GM18507 (cell line): ENCODE results near the gene OLA1.

Source experiments
- DNase-seq: peaks from one replicate; pipeline ENCODE4 v3.0.0; 2011; ENCODE audit warnings: low read depth; ENCODE audit not compliant: insufficient read length; ENCODE audit errors: extremely low spot score
- FAIRE-seq: peaks from 2 replicates; lab custom pipeline; 2011; peaks lifted over from hg19 to GRCh38; lab: Jason Lieb, UNC

OLA1 gene

DNA sequence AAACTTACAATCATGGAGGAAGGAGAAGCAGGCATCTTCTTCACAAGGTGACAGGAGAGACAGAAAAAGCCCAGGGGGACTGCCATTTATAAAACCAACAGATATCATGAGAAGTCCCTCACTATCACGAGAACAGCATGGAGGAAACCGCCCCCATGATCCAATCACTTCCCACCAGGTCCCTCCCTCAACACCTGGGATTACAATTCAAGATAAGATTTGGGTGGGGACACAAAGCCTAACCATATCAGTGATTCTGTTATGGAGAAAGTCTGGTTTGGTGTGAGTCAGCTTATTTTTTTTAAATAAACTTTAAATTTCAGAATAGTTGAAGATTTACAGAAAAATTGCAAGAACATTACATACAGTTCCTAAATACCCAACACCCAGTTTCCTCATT, 198.4 kb downstream of the OLA1 start:
- no peak for FAIRE-seq
- DNase-seq: no peak

- FAIRE-seq: peak; percentile 18
- DNase-seq: peak; percentile 15
Measured at GRCh38 chr2:174048243-174048642, 200.1 kb downstream of the OLA1 start.

DNA sequence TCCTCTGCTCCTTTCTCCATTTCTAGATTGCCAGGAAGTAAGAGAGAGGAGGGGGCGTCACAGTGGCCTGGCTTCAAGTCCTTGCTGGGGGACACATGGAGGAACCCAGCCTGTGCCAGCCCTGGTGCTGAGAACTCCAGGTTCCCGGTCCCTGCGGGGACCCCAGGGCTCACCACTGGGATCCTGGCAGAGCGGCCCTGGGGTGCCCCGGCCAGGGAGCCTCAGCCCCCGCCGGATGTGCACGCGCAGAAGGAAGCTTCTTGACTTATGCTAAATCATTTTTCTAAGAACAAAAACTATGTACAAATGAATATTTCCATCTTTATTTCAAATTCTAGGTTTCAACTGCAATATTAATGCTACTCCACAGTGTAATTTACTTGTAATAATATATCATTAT, 200.6 kb downstream of the OLA1 start:
- no peak for DNase-seq
- no peak for FAIRE-seq

DNA sequence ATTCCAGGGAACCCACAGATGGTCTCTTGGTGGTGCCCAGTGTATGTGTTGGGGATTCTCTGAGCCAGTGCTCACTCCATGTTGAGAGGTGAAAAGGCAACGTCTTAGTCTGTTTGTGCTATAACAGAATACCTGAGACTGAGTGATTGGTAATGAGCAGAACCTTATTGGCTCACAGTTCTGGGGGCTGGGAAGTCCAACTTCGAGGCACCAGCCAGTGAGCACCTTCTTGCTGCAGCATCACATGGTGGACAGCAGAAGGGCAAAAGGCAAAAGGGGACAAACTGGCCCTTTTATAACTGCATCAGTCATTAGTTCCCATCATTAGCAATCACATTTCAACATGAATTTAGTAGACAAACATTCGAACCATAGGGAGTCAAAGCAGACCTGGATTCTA, 202.2 kb downstream of the OLA1 start:
- FAIRE-seq (peak; percentile 18), DNase-seq (no peak)

DNA sequence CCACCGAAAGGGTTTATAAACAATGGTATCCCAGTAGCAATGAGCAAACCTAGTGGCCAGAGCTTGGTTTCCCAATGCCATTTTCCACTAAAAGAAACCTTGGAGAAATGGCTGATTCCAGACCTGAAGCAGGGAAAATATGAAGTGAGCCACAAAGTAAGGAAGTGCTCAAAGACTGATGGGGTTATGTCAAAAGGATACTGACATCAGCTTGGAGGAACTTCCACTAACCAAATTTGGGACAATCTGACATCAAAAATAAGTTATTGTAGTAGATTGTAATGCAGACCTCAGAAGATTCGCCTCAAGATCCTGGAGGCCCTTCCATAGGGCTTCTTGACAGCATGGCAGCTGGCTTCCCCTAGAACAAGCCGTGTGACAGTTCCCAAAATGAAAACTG, 203.8 kb downstream of the OLA1 start:
- DNase-seq (no peak), FAIRE-seq (no peak)

GRCh38 chr2:174040417-174040701, 208.0 kb downstream of the OLA1 start:
- FAIRE-seq: no peak
- no peak for DNase-seq

- FAIRE-seq (peak; percentile 95), DNase-seq (peak; percentile 54)
Measured at GRCh38 chr2:174039551-174040416, 208.5 kb downstream of the OLA1 start.

DNA sequence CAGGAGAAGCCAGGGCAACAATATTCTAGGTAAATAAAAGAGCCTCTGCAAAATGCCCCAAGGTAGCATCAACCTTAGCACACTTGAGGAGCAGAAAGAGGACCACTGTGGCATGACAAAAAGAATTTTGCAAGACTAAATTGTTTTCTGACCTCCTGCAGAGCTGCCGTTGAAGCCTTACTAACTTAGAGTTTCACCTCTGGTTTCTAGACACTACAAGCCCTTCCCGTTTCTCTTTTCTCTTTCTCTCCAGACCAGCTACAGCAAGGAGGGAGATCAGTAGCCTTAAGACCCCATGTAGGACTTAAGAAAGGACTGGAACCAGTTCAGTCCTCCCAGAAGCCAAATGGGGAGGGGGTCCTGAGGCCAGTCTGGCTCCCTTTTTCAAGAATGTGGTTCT, 209.9 kb downstream of the OLA1 start:
- no peak for DNase-seq
- peak; percentile 31 for FAIRE-seq

DNA sequence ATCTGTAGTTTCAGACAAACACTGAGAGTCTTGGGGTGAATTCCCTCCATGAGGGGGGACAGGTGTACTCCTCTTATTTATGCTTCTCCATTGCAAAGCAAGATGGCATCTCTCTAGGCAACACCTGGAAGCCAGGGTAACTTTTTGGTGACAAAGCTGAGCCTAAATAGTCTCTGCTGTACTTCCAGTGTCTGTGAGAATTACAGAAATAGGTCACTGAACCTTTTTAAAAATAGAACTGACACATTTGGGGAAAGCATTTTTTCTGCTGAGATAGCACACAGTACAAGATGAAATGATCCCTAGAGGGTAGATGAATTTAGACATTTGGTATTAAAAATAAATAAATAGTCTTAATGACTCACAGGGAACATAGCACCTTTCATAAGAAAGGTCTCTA, 211.5 kb downstream of the OLA1 start:
- DNase-seq (no peak), FAIRE-seq (no peak)

DNA sequence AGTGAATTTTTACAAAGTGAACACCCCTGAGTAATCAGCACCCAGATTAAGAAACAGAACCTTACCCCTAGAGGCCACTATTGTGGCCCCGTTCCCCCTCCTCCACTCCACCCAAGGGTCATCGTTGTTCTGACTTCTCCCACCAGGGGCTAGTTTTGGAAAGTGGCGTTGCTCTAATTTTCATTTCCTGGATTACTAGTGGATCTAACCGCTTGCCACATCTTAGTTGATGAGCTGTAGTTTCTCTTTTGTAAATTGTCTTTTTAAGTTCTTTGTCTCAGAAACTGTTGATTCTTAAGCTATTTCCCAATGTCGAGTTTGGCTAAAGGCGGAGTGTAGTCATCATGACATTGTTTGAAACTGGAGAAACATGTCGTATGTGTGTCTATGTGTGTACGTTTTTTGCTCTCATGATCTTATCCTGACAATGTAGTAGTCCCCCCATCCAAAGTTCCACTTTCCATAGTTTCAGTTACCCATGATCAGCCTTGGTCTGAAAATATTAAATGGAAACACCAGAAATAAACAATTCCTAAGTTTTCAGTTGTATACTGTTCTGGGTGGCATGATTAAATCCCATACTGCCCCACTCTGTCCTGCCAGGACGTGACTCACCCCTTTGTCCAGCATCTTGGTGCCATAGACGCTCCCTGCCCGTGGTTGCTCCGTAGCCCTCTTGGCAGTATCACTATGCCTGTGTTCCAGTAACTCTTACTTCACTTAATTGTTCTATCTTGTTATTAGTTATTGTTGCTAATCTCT, 212.2 kb downstream of the OLA1 start:
- FAIRE-seq: no peak

DNA sequence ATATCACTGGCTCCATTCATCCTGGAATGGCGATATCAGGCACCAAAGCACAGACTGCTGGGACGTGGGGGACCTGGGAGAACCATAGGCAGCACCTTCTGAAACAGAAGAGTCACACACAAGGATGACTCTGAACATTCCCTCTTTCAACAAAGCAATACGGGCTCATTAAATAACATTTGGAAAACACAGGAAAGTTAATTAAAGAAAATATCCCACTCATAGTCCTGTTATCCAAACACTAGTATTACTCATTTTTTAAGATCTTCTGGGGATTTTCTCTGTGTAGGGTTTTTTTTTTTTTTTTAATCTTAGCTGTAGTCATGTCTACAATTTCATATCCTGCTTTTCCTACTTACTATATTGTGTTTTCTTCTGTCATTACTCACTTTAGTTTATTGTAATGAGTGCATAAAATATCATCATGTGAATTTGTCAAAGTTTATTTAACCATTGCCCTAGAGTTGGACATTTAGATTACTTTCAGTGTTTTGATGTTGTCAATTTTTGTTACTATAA, 213.2 kb downstream of the OLA1 start:
- FAIRE-seq (no peak), DNase-seq (no peak)

More for the DNA sequence above, 212.2 kb downstream of the OLA1 start:
- DNase-seq: no peak

GRCh38 chr2:174033163-174033550, 215.2 kb downstream of the OLA1 start:
- DNase-seq: no peak
- no peak for FAIRE-seq

DNA sequence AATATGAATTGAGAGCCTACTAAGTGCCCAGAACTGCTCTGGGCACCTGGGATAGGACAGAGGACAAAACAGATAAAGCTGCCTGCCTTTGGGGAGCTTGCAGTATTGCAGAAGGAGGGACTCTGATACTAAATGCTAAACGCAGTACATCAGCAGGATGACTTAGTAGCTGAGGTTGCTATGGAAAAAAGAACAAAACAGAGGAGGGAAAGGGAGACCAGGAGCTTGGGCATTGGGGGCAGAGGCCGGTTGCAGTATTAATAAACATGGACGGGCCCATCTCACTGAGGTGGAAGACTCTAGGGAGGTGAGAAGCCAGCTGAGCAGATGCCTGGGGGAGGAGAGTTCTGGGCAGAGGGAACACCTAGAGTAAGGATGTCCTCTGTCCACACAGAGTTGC, 217.1 kb downstream of the OLA1 start:
- FAIRE-seq (no peak), DNase-seq (no peak)

DNA sequence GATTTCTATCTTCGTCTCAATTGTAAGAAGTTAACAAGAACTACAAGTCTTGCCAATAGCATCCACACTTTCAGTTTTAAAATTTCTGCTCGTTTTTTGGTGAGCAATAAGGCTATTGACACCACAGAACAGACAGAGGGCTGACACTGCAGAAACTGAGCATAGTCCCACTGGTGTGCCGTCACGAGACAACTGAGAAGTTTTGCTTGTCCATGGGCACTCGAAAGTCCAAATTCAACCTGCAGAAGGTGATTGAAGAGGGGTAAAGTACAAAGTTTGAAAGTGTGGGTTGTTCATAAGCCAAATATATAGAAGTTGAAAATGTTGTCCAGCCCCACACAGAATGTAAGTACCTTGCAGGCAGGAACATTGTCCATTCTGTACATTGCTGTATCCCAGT, 219.4 kb downstream of the OLA1 start:
- FAIRE-seq (no peak), DNase-seq (no peak)

DNA sequence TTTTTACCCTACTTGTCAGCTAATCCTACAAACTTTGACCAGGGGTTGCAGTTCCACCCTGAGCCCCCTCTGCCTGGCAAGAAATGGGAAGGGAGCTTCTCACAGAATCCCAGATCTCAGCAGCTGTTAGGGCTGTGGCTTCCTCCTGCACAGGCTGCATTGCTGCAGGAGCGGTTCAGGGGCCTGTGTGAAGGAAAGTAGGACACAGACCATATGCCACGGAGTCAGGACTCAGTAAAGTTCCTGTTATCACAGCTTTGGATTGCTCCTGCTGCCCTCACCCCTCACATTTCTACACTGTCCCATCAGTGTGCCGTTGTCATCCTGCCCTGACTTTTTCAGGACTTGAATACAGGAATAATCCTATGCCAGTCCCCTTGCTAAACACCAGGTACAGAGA, 220.4 kb downstream of the OLA1 start:
- no peak for DNase-seq

DNA sequence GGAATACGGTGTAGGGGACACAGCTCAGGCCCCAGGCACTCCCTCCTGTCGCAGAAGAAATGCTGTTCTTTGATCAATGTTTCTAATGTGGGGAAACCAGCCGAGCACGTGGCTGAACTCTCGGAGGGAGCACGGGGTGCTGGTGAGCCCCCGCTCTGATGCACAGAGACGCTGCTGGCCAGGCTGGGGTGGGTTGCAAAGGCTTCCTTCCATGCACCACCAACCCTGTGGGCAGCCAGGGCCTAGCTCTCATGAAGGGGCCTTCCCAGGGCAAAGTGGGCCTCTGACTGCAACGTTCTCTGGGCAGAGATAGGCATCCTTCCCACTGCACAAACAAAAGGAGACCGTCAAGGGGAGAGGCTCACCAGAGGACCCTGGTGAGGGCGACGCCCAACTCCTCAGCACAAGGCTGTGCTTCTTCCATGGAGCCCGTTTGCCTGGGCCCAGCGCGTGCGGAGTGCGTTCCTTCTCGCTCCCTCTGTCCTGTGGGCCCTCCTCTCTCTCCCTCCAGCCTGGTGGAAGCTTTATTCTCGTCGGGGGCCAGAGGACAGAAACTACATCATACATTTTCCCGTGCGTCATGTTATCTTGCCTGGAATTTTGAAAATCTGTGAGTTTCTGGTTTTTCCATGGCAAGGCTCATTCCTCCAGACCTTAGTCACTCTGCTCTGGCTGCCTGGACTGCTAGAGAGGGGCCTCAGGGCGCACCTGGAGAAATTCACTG, 222.0 kb downstream of the OLA1 start:
- FAIRE-seq: no peak
- no peak for DNase-seq

More for the DNA sequence above, 220.4 kb downstream of the OLA1 start:
- no peak for FAIRE-seq

DNA sequence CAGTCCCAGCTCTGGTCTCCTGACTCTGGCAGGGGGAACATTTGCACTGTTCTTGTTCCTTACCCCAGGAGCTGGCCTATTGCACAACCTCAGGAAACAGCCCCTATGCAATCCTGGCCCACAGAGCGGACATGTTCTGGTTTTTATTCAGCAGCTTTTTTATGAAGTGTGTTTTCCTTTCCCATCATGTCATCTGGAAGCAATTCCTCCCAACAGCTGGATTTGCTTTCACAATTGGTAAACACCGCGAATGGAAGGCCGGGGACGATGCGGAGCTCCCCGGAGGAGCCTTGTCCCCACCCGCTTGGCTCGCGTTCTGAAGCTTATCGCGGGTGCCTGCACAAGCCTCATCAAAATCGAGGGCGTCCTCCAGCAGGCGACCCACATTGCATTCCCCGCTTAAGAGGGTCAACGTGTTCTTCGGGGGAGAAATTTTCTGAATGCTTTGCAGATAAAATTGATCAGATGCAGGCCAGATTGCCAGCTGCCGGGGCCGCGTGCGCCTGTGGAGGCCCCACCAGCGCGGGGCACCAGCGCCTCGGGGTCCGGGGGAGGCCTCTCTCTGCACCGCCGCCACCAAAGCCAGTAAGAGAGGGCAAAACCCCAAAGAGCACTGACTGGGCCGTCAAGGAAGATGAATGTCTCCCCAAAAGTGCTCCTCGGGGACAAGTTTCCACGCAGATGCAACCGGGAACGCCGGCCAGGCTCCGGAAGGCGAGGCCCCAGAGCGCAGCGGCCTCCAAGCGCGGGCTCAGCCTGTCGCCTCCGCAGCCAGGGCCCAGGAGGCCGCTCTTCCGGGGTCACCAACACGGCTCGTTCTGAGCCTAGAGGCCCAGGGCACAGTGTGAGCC, 222.8 kb downstream of the OLA1 start:
- DNase-seq (no peak), FAIRE-seq (no peak)

DNA sequence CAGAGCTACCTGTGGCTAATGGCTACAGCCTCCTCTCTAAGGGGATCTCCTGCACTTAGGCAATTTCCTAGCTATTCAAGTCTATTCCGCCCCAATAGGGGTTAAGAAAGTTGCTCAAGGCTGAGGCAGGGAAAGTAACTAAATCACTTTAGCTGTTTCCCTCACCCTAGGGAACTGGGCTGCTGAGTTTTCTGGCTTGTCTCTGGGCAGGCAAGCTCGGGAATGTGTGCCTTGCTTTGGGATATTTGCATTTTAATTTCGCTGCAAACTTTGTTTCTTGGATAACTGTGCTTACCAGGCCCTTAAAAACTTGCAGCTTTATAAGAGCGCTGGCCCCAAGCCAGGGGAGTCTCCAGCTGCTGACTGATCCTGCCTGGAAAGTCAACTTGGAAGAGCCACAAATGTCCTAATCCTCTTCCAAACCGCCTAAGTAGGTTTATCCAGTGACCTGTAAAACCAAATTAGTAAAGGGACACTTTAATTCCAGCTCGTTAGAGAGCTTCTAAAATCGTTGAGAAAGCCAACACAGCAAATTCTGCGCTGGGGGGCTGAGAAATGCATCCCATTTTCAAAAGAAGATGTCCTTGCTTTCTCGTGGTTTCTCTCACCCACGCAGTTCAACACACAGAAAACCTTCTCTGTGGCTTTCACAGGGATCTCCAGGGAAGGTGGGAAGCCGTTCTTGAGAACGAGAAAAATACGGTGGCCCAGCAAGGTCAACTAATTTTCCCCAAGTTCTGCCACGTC, 223.6 kb downstream of the OLA1 start:
- FAIRE-seq: no peak
- no peak for DNase-seq
